GM18868 (cell line): Measurements from ENCODE around the gene TMEM44.
"Not testable (repeated sequence)": the region's sequence is repeated elsewhere in the genome, so short reads cannot be mapped to it uniquely, and the experiment has no call there.

Source experiments
- ATAC-seq: cut with Tn5 transposase; IDR thresholded peaks from one replicate; pipeline ENCODE4 v1.9.1; 2021; ENCODE audit warnings: mild to moderate bottlenecking, moderate library complexity; ENCODE audit not compliant: unreplicated experiment

Gene TMEM44

GRCh38 chr3:194612221-194612620 is 21.0 kb downstream of the TMEM44 start:
- no peak for ATAC-seq

GRCh38 chr3:194610689-194611088 is 22.5 kb downstream of the TMEM44 start:
- ATAC-seq = no peak

- no peak for ATAC-seq
These were observed 23.6 kb downstream of the TMEM44 start for GRCh38 chr3:194609601-194610000.

- no peak for ATAC-seq
These were observed 24.2 kb downstream of the TMEM44 start for GRCh38 chr3:194608981-194609380.

- no peak for ATAC-seq
These were observed 25.4 kb downstream of the TMEM44 start for GRCh38 chr3:194607592-194608389.

- no peak for ATAC-seq
These were observed 26.3 kb downstream of the TMEM44 start for GRCh38 chr3:194606941-194607340.

GRCh38 chr3:194606163-194606562 is 27.1 kb downstream of the TMEM44 start:
- no peak for ATAC-seq

- ATAC-seq = not testable (repeated sequence)
These were observed 27.9 kb downstream of the TMEM44 start for GRCh38 chr3:194605314-194605713.

GRCh38 chr3:194604837-194605236 is 28.4 kb downstream of the TMEM44 start:
- ATAC-seq = no peak

GRCh38 chr3:194604126-194604525 is 29.1 kb downstream of the TMEM44 start:
- ATAC-seq = no peak

- no peak for ATAC-seq
These were observed 30.5 kb downstream of the TMEM44 start for GRCh38 chr3:194602669-194603171.

GRCh38 chr3:194598771-194599557 is 34.3 kb downstream of the TMEM44 start:
- no peak for ATAC-seq

GRCh38 chr3:194596906-194597305 is 36.3 kb downstream of the TMEM44 start:
- ATAC-seq = no peak

- ATAC-seq = no peak
These were observed 40.1 kb downstream of the TMEM44 start for GRCh38 chr3:194592798-194593752.

- ATAC-seq = no peak
These were observed 44.5 kb downstream of the TMEM44 start for GRCh38 chr3:194588741-194589140.

- no peak for ATAC-seq
These were observed 45.0 kb downstream of the TMEM44 start for GRCh38 chr3:194588236-194588635.

- ATAC-seq = no peak
These were observed 45.7 kb downstream of the TMEM44 start for GRCh38 chr3:194587438-194587931.

GRCh38 chr3:194586836-194587235 is 46.4 kb downstream of the TMEM44 start:
- no peak for ATAC-seq

GRCh38 chr3:194585880-194586281 is 47.3 kb downstream of the TMEM44 start:
- no peak for ATAC-seq

GRCh38 chr3:194584866-194585265 is 48.4 kb downstream of the TMEM44 start:
- no peak for ATAC-seq
